ENCODE measurements around the gene PLEKHH2.

The PLEKHH2 gene

DNA sequence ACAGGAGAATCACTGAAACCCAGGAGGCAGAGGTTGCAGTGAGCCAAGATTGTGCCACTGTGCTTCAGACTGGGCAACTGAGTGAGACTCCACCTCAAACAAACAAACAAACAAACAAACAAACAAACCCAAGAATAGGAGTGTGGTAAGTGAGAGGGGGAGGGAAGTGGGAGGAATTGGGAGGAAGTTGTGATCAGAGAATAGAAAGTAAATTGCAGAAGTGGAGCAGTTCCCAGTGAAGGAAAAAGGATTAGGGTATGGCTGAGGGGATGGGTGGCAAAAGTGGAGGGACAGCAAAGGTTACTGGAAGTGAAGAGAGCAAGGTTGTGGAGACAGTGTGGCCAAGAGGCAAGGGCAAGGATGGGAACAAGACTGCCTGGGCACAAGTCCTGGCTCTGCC, 80.3 kb downstream of the PLEKHH2 start:
- no peak for DNase-seq

DNA sequence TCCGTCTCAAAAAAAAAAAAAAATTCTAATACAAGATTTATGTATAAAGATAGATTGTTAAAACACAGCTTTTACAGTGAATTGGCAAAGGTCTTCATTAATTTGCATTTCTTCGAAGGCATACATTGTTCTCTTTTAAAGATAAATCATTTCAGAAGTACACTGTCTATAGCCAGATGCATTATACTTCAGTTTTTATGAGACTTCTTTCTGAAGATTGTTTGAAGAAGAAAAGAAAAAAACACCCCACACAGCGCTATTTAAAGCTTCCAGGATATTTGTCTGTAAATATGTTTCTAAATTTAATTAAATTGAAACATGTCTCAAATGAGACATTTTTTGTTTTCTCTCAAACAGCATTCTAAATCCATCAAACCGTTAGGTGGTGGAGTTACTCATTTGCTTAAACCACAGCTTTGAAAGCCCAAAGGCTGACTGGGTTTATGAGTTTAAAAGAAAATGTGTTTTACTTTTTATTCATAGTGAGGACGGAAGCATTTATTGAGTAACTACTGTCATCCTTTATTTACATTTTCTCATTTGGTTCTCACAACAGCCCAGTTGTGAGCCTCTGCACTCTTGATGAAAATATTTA, 81.6 kb downstream of the PLEKHH2 start:
- no peak for DNase-seq

DNA sequence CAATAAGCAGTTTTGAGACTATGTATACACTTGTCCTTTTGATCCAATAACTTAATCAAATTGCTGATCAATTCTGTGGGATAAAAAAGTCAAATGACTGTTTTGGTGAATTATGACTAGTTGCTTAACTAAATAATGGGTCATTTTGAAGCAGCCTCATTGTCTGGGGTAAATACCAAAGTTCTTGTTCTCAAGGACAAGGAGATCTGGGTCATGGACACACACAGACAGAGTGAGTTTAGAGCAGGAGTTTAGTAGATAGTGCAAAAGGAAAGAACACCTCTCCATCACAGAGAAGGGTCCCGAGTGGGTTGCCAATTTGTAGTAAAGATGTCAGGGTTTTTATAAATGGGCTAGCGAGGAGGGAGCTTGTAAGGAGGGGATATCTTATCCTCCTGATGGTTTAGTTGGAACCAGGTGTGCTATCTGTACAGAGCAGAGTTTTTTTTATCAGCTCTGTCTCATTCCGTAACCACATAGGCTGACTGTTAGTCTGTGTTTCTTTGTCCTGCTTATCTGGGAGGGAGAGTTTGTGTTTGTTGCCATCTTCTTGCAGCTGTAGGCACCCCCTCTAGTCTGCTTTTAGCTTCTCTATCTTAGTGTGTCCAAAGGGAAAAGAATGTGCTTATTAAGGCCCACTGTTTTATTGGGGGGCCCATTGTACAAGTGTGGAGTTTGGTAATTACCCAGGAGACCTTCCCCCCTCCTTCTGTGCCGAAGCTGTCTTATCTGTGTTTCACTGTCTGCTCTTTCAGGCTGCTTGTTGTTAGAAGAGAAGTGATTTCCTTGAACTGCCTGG, 87.9 kb downstream of the PLEKHH2 start:
- DNase-seq, result no peak

DNA sequence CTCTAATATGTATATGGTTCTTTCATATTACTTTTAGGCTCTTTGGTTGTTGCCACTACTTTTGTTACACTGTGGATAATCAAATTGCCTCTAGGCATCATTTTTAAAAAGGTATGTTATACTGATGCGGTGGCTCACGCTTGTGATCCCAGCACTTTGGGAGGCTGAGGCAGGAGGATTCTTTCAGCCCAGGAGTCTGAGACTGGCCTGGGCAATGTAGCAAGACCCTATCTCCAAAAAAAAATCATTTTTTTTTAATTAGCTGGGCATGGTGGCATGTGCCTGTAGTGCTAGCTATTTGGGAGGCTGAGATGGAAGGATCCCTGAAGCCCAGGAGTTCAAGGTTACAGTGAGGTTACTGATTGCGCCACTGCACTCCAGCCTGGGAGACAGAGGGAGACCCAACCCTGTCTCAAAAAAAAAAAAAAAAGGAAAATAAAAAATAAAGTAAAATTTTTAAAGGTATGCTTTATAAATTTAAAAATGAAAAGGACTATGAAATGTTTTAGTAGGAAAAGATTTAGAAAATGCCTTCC, 88.7 kb downstream of the PLEKHH2 start:
- DNase-seq, result no peak

DNA sequence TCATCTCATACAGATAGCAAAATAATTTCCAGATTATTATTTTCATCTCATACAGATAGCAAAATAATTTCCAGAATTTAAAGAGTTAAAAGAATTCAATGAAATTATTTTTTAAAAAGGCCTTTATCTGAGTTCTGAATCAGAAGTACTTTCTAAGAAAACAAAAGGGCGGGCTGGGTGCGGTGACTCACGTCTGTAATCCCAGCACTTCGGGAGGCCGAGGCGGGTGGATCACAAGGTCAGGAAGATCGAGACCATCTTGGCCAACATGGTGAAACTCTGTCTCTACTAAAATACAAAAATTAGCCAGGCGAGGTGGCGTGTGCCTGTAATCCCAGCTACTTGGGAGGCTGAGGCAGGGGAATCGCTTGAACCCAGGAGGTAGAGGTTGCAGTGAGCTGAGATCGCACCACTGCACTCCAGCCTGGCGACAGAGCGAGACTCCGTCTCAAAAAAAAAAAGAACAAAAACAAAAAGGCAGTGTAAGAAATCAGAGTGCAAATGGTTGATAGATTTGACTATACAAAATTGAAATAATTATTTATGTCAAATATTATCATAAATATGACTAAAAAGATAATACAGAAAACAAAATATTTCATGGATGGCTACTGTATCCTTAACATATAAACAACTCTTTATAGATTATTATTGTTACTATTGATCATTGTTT, 90.0 kb downstream of the PLEKHH2 start:
- DNase-seq, result peak; percentile 35

DNA sequence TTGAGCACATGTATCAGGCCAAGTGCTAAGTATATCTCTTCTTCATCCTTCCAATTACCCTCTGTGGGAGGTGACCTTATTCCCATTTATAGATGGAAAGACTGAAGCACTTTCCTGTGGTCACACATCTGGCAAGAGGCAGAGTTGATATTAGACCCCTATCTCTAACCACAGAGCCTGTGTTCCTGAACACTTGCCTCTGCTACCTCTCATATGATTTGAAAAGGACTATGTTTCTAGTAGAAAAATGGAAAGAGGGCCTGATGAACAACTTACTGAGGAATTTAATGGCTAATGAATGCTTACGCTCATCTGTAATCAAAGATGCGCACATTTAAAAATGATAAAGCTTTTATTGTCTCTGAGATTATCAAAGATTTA, 90.6 kb downstream of the PLEKHH2 start:
- no peak for DNase-seq

DNA sequence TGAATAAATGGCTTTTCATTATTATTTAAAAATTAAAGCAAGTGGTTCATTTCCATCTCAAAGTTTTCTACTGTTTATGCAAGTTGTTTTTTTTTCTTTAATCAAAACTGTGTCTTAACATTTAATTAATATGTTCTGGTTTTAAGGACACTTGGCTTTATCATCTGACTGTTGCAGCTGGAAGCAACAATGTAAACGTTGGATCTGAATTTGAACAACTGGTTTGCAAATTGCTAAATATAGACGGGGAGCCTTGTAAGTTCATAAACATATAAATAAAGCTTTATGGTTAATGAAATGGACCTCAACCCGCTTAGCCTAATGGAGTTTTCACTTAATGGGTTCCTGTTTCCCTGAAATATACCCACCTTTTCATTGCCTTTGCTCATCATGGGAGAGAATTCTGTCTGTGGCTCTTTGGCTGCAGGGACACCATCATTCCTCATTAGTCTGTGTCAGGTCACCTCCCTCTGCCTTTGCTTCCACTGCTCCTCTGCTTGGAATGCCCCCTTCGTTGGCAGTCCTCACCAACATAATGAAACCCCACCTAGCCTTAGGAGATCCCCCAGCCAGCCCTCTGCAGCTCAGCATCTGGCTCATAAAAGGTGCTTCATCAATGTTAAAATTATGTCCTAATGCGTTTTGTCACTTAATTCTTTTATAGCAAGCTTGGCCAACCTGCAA, 92.6 kb downstream of the PLEKHH2 start:
- DNase-seq, result no peak

DNA sequence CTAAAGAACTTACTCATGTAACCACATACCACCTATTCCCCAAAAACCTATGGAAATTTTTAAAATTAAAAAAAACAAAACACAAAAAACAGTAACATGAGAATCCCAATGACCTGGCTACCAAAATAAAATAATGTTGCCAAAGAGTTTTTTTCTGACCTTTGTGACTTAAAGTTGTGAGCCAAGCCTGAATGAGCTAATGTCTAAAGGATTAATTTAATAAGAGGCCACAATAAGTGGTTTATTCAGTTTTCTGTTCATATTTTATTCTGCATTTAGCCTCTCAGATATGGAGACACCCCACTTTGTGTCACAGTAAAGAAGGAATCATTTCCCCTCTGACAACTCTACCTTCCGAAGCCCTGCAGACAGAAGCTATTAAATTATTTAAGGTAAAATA, 94.2 kb downstream of the PLEKHH2 start:
- DNase-seq, result no peak

DNA sequence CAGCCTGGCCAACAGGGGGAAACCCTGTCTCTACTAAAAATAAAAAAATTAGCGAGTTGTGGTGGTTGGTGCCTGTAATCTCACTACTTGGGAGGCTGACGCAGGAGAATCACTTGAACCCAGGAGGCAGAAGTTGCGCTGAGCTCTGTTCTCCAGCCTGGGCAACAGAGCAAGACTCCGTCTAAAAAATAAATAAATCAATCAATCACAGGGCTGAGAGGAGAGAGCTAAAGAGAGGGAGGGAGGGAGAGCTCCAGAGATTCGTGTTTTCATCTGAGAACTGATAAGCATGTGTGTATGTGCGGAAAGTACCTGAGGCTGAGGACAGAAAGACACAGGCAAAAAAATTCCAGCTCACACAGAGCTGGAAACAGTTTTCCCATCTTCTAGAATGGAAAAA, 99.6 kb downstream of the PLEKHH2 start:
- no peak for DNase-seq

DNA sequence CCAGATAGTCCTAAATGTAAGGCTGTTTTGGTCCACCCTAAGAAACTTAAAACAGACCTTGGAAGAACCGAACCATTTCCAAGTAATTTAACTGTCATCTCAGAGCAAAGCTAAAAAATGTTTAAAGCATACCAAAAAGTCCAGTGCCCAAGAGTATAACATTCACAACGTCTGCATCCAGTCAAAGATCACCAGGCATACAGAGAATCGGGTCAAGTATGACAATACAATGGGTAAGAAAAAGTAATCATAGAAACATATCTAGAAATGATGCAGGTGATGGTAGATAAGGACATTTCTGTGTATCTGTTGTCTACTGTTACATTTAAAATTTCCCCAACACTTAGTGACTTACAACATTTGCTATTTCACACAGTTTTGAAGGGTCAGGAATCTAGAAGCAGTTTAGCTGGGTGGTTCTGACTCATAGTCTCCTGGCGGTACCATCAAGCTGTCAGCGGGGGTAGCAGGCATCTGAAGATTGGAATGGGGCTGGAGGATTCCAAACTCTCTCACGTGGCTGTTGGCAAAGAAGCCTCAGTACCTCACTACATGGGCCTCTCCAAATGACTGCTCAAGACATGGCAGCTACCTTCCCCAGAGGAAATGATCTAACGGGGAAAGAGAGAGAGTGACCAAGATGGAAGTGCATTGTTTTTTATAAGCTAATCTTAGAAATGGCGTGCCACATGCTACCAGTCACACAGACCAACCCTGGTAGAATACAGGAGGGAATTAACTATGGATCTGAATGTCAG, 100.2 kb downstream of the PLEKHH2 start:
- peak; percentile 92 for DNase-seq

DNA sequence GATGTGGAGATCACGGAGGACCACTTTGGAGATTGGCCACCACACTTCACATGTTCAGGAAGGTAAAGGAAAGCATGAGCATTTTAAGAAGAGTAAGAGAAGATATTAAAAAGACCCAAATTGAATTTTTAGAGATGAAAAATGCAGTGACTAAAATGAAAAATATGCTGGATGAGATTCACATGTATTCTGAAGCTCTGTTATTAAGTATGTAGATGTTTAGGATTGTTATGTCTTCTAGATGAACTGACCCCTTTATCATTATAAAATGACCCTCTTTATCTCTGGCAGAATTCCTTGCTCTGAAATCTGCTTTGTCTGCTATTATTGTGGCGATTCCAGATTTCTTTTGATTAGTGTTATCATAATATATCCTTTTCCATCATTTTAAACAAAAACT, 100.8 kb downstream of the PLEKHH2 start:
- DNase-seq, result peak; percentile 23

DNA sequence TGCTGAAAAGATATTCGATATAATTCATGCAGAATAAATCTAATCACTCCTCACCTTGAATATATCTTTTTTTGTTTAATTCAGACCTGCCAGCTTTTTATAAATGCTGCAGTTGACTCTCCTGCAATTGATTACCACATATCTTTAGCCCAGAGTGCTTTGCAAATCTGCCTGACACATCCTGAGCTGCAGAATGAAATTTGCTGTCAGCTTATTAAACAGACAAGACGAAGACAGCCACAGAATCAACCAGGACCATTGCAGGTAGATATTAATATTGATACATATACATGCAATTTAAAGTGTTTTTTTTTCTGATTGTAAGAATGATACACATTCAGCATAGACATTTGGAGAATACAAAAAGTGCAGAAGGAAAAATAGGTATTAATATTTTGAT, 101.2 kb downstream of the PLEKHH2 start:
- no peak for DNase-seq

DNA sequence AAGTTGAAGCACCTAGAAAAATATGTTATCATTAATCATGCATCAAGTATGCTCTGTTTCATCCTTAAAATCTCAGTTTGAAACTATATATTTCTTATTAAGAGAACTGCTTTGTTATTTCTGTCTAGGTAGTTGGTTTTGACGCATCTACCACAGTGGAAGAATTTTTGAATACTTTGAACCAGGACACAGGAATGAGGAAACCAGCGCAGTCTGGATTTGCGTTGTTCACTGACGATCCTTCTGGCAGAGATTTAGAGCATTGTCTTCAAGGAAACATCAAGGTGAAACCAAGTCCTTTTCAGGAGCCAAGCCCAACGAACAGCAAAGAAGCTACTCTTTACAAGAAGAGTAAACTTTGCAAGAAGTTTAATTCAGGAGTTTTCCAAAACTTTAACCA, 106.6 kb downstream of the PLEKHH2 start:
- no peak for DNase-seq

DNA sequence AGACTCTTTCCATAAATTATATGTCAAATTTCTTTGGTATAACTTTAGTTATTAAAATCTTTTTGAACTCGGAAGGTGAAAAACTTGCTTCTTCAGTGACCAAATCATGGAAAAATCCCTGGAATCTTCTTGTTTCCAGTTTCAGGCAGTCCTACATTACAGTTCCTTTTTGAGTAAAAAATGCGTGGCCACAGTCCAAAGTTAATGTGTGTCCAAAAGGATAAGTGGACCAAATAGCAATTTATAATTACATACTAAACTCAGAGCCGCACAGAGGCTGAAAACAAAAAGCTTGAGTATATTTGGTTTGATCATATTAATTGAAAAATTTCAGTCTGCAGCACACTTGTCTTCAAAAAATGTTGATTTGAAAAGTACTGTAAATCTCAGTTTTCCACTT, 108.4 kb downstream of the PLEKHH2 start:
- peak; percentile 78 for DNase-seq

DNA sequence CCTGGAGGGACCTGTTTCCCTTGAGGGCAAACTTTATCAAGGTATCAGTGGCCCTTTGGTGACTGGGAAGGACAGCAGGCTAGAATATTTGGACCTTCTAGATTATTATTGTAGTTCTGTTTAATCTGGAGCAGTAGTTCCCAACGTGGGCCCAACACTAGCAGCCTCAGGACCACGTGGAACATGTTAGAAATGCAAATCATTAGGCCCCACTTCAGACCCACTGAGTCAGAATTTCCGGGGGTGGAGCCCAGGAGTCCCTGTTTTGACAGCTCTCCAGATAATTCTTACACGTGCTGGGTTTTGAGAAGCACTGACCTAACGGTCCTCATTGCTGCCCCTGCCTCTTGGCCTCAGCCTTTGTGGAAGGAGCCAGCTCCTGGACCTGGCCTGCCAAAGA, 111.3 kb downstream of the PLEKHH2 start:
- no peak for DNase-seq

DNA sequence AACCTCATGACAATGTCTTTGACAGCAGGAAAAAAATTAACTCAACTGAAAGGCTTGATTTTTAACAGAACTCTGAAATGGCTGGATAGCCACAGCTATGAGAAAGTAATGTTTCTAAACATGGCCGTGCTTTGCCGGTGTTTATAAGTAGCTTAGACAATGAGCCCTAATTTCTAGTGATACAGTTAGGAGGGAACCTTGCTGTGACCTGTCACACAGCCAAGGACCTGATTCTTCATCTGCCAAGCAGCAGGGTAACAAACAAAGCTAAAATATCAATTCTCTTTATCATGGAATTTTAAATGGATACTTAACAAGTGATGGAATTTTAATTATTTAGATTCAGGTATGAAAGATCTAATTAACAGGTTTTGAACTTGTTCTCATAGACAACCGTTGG, 112.5 kb downstream of the PLEKHH2 start:
- DNase-seq, result no peak

DNA sequence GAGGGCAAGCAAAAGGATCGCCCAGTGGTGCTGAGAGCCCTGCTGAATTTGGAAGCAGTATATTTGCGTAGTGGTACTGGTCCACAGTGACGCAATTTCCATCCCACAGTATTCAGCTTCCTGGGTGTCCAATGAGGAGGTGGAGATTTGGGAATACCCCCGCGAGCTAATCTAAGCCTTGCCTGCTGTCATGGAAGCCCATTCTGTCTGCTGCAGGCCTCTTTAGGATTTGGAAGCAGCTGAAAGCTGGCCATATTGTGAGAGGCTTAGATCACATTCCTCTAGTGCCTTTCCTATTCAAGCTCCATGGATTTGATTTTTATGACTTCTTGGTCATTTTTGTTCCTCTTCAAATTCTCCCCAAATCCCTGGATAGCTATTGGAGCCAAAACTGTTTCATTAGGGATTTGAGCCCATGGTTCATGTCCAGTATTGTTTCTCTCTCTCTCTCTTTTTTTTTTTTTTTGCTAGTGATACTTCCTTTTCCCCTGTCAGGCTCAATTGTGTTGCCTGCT, 114.5 kb downstream of the PLEKHH2 start:
- DNase-seq, result no peak

DNA sequence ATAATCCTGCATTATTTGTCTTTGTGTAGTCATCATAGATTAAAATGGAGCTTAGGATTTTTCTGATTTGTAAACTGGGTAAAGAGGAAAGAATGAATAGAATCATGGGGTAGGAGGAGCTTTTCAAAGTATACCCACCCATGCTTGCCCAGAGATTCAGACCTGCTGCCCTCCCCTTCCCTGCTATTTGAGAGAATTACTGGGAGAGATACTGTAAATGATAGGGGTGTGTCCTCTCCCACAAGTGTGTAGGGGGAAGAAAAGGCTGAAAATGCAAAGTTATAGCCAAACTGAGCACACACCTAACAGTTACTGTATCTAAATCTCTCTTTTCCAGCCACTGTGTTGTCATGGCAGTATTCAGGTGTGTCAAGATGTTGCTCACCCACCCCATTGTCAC, 115.2 kb downstream of the PLEKHH2 start:
- DNase-seq, result no peak

DNA sequence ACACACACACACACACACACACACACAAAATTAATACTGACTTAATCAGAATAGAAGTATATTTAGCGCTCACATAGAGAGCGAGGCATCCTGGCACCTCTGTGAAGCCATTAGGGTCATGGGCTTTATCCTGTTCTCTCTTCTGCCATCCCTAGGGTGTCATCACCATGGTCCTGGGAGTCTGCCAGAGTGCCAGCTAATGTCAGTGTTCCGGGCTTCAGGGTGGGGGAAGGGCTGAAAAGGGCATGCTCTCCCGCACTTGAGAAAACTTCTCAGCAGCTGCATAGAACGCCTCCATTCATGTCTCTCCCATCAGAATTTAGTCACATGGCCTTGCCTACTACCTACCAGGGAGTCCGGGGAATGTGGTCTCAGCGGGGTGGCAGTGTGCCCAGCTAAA, 117.1 kb downstream of the PLEKHH2 start:
- no peak for DNase-seq

DNA sequence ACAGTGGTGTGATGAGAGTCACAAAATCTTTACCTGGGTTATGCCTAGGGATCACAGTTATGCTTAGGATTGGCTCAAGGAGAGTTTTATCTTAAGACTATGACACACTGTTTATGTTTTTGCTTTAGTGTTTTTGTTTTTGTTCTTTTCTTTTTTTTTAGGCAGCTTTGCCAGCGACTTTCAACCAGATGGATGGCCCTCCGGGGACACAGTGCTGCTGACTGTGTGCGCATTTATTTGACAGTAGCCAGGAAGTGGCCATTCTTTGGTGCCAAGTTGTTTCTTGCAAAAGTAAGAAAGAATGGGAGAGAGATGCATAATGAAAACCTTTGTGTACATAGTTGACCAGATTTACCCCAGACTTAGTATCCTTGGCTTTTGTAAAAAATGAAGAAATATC, 121.7 kb downstream of the PLEKHH2 start:
- peak; percentile 35 for DNase-seq

DNA sequence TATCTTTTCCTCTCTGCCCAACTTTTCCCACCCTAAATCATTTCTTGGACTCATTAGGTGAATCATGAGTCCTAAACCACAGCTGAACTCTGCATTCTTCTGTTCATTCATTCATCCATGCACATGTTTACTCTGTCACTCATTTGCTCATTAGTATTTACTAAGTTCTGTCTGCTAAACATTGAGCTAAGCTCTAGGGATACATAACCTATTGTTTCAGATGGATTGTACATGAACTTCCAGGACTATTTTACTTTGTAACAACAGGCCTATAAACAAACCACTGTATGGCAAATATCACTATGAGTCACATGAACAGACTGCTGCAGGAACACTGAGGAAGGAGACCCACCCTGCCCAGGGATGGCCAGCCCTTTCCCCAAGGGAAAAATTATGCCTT, 122.1 kb downstream of the PLEKHH2 start:
- peak; percentile 59 for DNase-seq

DNA sequence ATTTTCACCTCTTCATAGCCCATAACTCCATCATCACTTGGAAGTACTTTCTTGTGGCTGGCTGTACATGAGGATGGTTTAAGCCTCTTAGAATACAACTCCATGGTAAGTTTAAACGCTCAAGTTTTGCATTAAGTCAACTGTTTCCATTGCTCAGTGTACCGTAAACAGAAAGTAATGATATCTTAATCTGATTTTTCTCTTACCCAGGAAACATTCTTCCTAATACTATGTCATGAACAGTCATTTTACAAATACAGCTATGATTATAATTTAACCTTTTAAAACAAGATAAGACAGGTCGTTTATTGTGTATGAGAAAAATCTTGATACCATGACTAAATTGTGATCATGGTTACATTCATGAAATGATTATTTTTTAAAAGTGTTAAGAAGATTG, 125.2 kb downstream of the PLEKHH2 start:
- DNase-seq, result no peak
